ENCODE measurements around the gene COL5A2. TPM values are rescaled to one million over a fixed set of nuclear protein-coding genes. Genes with fewer than 3 reads are reported as not detected.

The COL5A2 gene
- polyA plus RNA-seq, 3 donors from 2014 or later: 0.04 TPM; not detected in 2

DNA sequence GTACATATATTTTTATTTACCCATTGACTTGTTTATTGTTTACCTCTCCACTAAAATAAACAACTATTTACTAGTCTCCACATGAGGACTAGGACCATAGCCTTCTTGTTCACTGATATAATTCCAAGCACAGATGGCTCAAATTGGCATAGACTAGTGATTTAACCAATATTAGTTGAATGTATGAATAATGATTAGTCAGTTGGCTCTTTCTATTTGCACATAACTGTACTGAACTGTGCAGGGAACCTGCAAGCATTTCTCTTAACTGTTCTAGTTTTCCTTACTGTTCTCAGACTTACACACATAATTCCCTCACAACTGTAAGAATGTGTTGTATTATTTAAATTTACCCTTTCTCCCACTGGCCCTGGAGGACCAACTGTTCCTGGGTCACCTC is 113.5 kb downstream of the COL5A2 start:
- H3K9me3 Mint-ChIP-seq: peaks cover 0 to 22% (median 2%) of the 10 kb centered on the region in 6 donors
- H3K4me3 Mint-ChIP-seq: no peak overlapping the region
- peaks cover 0 to 1% (median 0%) of the 10 kb centered on the region in 3 donors for H3K27me3 Mint-ChIP-seq (ENCODE audit: low read depth in 3 of 3)
- no peaks in the 10 kb centered on the region for H3K4me1 Mint-ChIP-seq
- no peaks in the 10 kb centered on the region for H3K36me3 Mint-ChIP-seq
- no peak for DNase-seq
- H3K27ac Mint-ChIP-seq: no peak overlapping the region

DNA sequence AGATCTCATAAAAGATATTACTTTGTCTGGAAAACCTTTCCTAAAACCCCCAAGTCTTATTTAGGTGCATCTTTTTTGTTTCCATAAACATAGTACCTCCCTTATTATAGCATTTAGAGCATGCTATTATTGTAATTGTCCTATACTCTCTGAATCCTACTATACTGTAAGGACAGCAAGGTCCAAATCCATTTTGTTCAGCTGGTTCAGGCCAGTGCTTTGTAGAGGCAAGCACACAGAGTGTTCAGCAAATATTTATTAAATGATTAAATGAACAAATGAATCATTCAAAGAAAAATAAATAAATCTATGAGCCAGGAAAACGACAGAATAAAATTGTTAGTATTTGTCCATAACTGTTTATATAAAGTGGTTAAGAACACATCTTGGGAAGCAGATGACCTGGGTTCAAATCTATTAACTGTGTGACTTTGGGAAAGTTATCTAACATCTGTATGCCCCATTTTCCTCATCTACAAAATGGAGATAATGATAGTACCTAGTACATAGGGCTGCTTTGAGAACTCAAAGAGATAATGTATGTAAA is 119.4 kb downstream of the COL5A2 start:
- no peak overlapping the region for H3K27ac Mint-ChIP-seq
- no peaks in the 10 kb centered on the region for H3K36me3 Mint-ChIP-seq
- H3K4me3 Mint-ChIP-seq: no peak overlapping the region
- no peaks in the 10 kb centered on the region for H3K4me1 Mint-ChIP-seq
- DNase-seq: no peak
- H3K9me3 Mint-ChIP-seq: peaks cover 0 to 7% (median under 1%) of the 10 kb centered on the region in 6 donors
- peaks cover 0 to 1% (median 0%) of the 10 kb centered on the region in 3 donors for H3K27me3 Mint-ChIP-seq (ENCODE audit: low read depth in 3 of 3)

DNA sequence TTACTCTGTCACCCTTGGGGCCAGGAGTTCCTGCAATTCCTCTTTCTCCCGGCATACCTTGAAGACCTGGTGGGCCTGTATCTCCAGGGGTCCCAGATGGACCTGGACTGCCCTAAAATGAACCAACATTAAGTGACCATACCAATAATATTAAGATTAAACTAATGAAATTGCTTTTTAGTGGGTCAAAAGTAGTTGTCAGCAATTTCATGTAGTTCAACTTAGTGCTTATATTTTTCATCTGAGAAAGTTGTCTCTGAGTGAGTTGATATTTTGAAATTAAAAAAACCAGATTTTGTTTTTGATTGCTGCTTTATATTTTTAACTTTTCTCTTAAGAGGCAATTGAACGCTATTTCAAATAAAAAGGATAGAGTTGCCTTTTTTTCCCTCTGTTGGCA is 122.2 kb downstream of the COL5A2 start:
- Mint-ChIP-seq H3K27ac (no peak overlapping the region), H3K27me3 (ENCODE audit: low read depth in 3 of 3) (no peaks in the 10 kb centered on the region), H3K9me3 (peaks cover 0 to 2% (median 0%) of the 10 kb centered on the region in 6 donors), H3K4me3 (no peak overlapping the region), H3K4me1 (no peaks in the 10 kb centered on the region), H3K36me3 (no peaks in the 10 kb centered on the region)
- no peak for DNase-seq

DNA sequence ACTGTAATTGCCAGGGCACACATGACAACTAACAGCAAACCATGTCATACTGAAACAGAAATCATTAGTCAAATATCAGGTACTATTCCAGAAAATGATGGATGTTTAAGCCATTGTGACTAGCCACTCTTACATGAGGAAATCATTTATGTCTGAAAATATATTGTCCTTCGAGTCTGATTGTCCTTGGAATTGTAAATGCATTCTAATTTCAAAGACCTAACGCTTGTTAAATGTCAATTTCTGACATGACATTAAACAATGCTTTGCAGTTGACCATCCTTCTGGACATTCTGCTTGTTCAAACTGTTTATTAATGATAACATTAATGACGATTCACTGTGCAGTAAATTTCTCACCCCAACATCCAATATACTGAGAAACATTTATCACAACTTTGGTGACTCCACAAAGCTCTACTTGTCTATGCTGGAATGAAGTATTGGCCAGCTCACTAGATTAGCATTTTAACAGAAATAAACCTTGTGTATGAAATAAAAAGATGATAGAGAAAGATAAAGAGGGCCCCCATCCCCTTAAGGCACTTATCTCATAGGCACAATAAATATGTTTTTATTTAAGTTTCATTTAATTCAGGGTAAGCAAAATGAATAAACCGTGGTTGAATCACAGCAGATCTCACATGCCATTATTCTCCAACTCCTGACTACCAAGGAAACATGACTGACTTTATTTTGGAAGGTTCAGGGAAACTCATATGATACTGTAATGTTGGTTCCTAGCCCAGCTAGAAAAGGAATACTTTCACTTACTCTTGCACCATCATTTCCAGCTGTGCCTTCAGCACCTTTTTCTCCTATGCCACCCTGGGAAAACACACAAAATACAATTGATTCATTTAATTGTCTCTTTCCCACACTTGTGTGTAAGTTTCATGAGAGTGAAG is 123.1 kb downstream of the COL5A2 start:
- no peak for DNase-seq
- no peak overlapping the region for H3K27ac Mint-ChIP-seq
- H3K9me3 Mint-ChIP-seq: peaks cover 0 to 2% (median 0%) of the 10 kb centered on the region in 6 donors
- H3K36me3 Mint-ChIP-seq: no peaks in the 10 kb centered on the region
- no peaks in the 10 kb centered on the region for H3K4me1 Mint-ChIP-seq
- no peak overlapping the region for H3K4me3 Mint-ChIP-seq
- no peaks in the 10 kb centered on the region for H3K27me3 Mint-ChIP-seq (ENCODE audit: low read depth in 3 of 3)

DNA sequence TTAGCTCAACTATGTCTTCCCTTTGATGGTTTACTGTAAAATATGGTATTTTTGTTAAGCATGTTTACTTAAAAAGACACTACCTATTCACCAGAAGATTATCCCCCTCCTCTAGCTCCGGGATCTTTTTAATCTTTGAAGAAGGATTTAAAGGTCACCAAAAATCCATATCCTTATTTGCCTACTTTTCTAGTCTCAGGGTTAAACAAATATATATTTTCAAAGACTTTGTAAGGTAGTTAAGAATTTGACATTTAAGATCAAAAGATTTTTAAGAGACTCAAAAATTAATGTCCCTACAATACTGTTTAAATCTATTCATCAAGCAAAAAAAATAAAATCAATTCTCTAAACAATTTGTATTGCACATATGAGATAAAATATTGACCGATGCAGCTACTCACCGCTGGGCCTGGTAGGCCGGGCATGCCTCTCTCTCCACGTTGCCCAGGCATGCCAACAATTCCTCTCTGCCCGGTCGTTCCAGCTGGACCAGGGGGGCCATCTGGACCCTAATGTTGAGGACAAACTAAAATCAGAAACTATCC is 129.3 kb downstream of the COL5A2 start:
- no peaks in the 10 kb centered on the region for H3K4me1 Mint-ChIP-seq
- H3K4me3 Mint-ChIP-seq: no peak overlapping the region
- H3K27me3 Mint-ChIP-seq (ENCODE audit: low read depth in 3 of 3): no peaks in the 10 kb centered on the region
- peaks cover 0 to 5% (median 0%) of the 10 kb centered on the region in 6 donors for H3K9me3 Mint-ChIP-seq
- no peaks in the 10 kb centered on the region for H3K36me3 Mint-ChIP-seq
- no peak overlapping the region for H3K27ac Mint-ChIP-seq
- DNase-seq: no peak

DNA sequence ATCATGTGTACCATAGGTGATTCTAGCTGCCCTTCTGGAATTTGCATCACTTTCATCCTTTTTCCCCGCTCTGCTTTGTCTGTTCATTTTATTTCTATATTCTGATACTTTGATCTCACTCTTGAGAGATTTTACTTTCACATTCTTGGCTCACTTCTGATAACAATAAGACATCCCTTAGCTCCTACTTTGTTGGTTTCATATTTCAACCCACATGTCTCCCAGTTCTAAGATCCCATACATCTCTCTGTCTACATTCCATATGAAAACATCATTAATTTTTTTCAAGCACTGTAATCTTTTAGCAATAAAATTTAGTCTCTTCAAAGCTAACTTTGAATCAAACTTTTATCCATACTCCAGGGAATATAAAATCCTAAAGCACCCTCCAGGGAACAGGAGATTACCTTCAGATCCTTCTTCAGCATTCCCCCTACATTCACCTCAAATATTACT is 129.8 kb downstream of the COL5A2 start:
- Mint-ChIP-seq H3K27me3 (ENCODE audit: low read depth in 3 of 3) (no peaks in the 10 kb centered on the region), H3K4me3 (no peak overlapping the region), H3K4me1 (no peaks in the 10 kb centered on the region), H3K36me3 (no peaks in the 10 kb centered on the region), H3K27ac (no peak overlapping the region), H3K9me3 (peaks cover 0 to 5% (median 0%) of the 10 kb centered on the region in 6 donors)
- no peak for DNase-seq

DNA sequence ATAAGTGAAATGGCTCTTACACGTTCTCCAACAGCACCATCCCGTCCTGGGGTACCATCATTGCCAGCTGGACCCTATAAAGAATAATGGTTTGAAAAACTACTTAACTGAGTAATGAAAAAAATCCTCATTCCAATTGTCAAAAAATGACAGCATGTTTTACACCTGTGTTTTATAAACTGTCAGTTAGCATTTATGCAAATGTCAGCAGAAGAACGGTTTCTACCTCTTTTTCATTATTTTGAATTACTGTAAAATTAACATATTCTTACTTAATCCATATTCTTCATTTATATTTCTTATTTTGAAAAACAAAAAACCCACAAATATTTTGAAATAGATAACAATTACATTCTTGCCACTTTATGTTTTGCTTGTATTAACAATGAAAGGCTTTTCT is 131.4 kb downstream of the COL5A2 start:
- Mint-ChIP-seq H3K9me3 (peaks cover 0 to 5% (median 2%) of the 10 kb centered on the region in 6 donors), H3K36me3 (no peaks in the 10 kb centered on the region), H3K4me3 (no peak overlapping the region), H3K27me3 (ENCODE audit: low read depth in 3 of 3) (no peaks in the 10 kb centered on the region), H3K27ac (no peak overlapping the region), H3K4me1 (no peaks in the 10 kb centered on the region)
- no peak for DNase-seq

DNA sequence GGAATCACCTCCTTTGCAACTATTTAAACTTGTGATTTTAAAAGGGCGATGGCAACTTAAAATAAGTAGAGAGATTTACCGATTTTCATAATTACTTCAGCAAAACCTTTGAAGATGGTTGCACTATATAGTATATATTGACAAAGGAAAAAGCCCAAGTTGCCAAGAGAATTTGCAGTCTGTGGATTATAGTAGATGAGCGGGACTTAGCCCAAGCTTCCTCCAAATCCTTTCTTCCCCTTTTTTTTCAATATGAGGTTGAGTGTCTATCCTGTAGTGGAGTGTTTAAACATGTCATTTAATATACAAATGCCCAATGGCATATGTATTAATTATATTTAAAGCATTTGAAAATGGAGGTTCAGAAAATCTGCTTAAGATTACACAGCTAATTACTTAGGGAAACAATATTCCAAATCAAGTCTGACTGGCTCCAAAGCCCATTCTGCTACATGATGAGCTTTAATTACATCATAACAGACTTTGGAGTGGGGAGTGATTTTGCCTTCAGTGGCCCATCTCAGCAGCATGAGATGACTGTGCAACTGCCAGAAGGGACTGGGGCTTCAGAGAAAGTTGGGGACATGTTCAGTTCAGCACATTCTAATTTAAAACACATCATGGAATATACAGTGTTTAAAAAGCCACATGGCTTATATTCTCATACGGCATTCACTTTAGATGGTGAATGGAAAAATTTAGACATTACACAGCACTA is 132.2 kb downstream of the COL5A2 start:
- no peaks in the 10 kb centered on the region for H3K27me3 Mint-ChIP-seq (ENCODE audit: low read depth in 3 of 3)
- no peaks in the 10 kb centered on the region for H3K4me1 Mint-ChIP-seq
- H3K4me3 Mint-ChIP-seq: no peak overlapping the region
- no peaks in the 10 kb centered on the region for H3K36me3 Mint-ChIP-seq
- peaks cover 0 to 5% (median 2%) of the 10 kb centered on the region in 6 donors for H3K9me3 Mint-ChIP-seq
- no peak overlapping the region for H3K27ac Mint-ChIP-seq
- no peak for DNase-seq

DNA sequence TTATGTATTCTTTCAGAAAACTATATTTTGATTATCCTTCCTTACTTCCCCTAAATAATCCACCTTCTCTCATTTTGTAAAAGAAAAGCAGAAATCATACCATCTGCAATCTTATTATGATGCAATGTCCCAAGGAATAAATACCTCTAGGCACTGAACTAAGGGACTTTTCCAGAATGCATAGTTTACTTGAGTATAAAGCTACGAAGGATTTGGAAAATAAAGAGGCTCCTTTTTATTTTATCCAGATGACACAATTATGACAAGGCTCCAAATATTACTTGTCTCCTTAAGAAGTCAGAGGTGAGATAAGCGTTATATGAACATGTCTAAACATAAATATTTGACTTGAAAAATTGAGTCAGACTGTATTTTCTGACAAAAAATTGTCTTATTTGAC is 133.2 kb downstream of the COL5A2 start:
- no peak overlapping the region for H3K4me3 Mint-ChIP-seq
- H3K27me3 Mint-ChIP-seq (ENCODE audit: low read depth in 3 of 3): no peaks in the 10 kb centered on the region
- no peaks in the 10 kb centered on the region for H3K36me3 Mint-ChIP-seq
- DNase-seq: no peak
- H3K4me1 Mint-ChIP-seq: no peaks in the 10 kb centered on the region
- no peak overlapping the region for H3K27ac Mint-ChIP-seq
- H3K9me3 Mint-ChIP-seq: peaks cover 0 to 5% (median 2%) of the 10 kb centered on the region in 6 donors

DNA sequence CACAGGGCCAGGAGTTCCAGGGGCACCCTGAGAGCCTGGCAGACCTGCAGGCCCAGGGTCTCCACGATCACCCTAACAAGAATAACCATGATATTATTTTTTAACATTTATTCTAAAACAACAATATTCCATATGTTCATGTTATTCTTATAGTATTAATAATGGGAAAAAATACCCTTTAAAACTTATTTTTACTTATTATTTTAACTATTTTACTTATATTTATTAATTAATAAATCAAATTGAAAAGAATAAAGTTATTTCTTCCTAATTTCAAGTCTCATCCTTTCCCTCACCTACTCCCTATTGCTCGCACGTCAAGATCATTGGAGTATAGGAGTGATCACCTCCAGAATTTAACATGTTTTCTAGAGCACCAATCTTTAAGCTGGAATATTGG is 133.7 kb downstream of the COL5A2 start:
- no peaks in the 10 kb centered on the region for H3K4me1 Mint-ChIP-seq
- no peaks in the 10 kb centered on the region for H3K36me3 Mint-ChIP-seq
- peaks cover 0 to 5% (median 2%) of the 10 kb centered on the region in 6 donors for H3K9me3 Mint-ChIP-seq
- DNase-seq: no peak
- no peaks in the 10 kb centered on the region for H3K27me3 Mint-ChIP-seq (ENCODE audit: low read depth in 3 of 3)
- H3K4me3 Mint-ChIP-seq: no peak overlapping the region
- H3K27ac Mint-ChIP-seq: no peak overlapping the region

DNA sequence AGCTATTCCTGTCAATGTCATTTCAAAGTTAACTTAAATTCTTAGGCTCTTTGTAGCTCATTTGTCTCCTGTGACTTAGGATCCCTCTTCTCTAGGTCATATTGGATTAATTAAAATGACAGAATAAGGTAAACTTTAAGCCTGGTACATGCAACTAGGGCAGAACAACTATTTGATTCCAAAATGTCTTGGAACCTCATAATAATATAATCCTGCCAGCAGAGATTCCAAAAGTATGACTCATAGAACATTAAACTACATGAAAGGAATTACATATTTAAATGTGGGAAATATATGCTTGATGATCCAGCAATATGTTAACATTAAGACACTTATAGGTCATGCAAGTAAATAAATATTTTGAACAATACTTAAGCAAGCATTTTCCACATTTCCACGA is 142.0 kb downstream of the COL5A2 start:
- Mint-ChIP-seq H3K9me3 (peaks cover 0 to 12% (median 3%) of the 10 kb centered on the region in 6 donors), H3K27ac (no peak overlapping the region), H3K4me3 (no peak overlapping the region), H3K36me3 (no peaks in the 10 kb centered on the region), H3K27me3 (ENCODE audit: low read depth in 3 of 3) (no peaks in the 10 kb centered on the region), H3K4me1 (no peaks in the 10 kb centered on the region)
- DNase-seq: no peak

DNA sequence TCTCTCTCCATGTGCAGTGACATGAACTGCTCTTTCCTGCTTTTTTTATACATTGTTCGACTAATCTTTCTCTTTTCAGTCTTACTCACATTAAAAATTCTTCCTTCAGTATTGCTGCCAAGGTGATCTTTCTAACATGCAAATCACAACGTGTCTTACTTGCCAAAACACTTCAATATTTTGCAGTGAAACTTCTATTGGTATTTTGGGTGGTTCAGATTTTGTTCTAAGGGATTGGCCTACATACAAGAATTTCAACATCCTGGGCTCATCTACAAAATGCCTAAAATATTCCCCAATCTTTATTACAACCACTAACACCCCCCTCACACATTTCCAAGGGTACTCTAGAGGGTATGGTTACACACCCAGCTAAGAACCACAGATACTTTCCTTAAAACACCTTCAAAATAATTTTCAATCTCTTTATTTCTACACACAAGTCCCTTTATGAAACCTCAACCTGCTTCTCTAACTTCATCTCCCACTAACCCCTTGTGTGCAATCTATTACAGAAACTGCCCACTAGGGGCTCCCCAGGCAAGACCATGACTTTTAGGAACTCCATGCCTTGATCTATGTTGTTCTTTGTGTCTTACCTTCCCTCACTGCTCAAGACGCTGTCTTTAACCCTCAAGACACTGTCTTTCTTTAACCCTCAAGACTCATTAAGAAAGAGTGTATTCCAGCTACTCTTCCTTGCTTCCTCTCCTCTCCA is 154.5 kb downstream of the COL5A2 start:
- Mint-ChIP-seq H3K36me3 (peaks cover 0 to 4% (median 0%) of the 10 kb centered on the region in 3 donors), H3K9me3 (peaks cover 5 to 30% (median 10%) of the 10 kb centered on the region in 6 donors), H3K27me3 (ENCODE audit: low read depth in 3 of 3) (peaks cover 0 to 1% (median 0%) of the 10 kb centered on the region in 3 donors), H3K27ac (no peak overlapping the region), H3K4me3 (no peak overlapping the region), H3K4me1 (no peaks in the 10 kb centered on the region)
- DNase-seq: no peak

DNA sequence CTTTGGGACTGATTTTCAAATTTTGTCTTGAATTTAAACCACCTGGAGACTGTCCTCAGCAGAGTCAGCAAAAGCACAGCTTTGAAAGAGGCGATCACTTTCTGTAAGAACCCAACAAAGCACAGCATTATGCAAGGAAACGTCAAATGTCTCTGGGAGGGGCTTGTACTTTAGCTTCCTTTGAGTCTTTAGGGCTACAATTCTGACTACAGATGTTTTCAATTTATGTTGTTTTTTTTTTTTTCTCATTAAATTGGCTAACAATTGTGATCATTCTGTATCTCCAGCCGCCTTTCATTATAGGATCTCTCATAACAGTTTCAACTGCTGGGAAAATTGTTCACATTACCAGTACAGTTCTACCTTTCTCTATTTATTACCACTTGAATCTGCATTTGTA is 157.1 kb downstream of the COL5A2 start:
- Mint-ChIP-seq H3K9me3 (peaks cover 5 to 35% (median 18%) of the 10 kb centered on the region in 6 donors), H3K4me3 (no peak overlapping the region), H3K27ac (no peak overlapping the region), H3K4me1 (no peaks in the 10 kb centered on the region), H3K36me3 (peaks cover 0 to 4% (median 0%) of the 10 kb centered on the region in 3 donors), H3K27me3 (ENCODE audit: low read depth in 3 of 3) (peaks cover 0 to 1% (median 0%) of the 10 kb centered on the region in 3 donors)
- no peak for DNase-seq

Measured in immature natural killer cell (primary cell).